Stimulated activated naive CD4-positive, alpha-beta T cell (primary cell): ENCODE results near the gene SLC2A8.
A peak's percentile ranks its signal among the peaks of the same experiment; 100 is the strongest.

ENCODE experiments used
- DNase-seq, 6 experiments: peaks; one replicate each; lab custom pipeline; 2025; lab: John Stamatoyannopoulos, UW

The SLC2A8 gene

DNA sequence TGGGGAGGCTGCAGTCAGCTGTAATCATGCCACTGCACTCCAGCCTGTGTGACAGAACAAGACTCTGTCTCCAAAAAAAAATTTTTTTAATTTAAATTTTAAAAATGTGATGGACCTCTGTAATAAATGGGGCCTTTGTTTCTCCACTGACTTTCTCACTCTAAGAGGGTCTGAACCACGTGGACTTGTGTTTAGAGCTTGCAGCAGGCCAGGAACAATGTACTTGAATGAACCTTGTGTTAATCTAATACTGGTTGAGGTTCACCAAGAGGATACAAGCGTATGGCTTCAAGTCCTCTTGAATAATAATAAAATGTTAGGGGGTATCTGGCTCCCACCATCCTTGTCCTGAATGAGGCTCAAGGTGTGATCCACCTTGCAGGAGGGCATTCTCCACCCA is 14.4 kb upstream of the SLC2A8 start:
- DNase-seq: no peak

DNA sequence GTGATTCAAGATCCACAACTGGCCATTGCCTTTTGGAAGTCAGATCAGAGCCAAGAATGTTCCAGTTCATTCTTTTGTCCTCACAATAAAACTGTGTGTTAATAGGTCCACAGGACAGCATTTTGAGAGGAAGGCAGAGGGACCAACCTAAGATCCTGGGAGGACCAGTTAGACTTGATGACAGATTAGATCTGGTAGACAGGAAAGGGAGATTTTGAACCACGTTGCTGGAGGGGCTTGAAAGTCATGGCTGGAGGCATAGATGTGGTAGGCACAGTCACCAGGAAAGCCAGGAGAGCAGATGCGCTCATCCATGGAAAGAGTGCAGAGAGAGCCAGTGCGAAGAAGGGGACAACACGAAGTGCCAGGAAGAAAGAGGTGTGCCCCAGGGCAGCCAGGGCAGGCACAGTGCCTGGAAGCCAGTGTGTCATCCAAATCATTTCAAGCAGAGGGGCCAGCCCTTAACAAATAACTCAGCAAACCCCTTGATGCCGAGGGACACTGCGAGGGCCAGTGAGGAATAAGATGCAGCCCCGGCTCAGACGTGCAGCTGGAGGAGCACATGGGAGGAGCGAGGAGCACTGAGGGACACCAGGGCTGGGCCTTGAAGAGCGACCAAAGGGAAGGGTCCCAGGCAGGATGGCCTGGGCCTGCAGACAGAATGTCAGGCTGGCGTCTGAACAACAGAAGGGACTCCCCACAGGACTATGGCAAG is 12.8 kb upstream of the SLC2A8 start:
- no peak for DNase-seq

DNA sequence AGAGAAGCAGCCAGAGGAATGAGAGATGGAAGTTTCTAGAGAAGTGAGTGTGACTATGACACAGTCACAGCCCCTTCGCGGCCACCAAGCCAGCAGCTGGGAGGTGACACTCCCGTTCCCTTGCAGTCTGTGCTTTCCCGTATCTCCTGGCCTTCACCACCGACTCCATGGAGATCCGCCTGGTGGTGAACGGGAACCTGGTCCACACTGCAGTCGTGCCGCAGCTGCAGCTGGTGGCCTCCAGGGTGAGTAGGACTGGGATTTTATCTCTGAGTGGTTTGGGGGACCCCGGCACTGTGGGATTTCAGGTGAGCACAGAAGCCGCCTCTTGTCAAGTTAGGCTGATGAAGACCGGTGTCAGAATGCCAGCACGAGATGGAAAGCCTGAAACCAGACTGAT is 12.1 kb upstream of the SLC2A8 start:
- no peak for DNase-seq

DNA sequence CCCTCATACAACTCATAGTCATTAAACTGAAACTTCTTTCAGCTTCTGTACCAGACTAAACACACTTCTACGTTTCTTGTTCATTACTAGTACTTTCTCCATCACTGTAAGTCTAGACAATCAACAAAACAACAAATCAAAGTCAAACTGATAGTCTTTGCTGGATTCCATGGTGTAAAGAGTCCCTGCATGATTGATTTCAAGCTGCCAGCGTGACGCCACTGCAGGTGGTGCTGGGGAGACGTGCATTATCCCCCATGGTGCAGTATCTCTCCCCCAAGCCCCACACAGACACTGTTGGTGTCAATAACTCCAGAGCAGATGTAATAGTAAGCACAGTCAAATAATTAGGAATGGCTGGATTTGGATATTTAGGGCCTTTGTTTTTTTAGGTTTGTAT is 10.7 kb upstream of the SLC2A8 start:
- no peak for DNase-seq

DNA sequence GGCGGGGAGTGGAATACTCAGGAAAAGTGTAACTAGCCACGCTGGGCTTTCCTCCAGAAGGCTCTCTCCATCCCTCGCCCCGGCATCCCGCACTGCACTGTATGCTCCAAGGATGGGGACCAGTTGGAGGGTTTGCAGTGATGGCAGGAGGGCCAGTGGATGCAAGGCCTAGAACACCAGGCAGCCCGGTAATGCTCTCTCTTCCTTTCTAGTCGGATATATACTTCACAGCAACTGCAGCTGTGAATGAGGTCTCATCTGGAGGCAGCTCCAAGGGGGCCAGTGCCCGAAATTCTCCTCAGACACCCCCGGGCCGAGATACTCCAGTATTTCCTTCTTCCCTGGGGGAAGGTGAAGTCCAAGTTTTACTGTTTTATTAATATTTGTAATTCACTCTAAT is 10.0 kb upstream of the SLC2A8 start:
- no peak for DNase-seq

DNA sequence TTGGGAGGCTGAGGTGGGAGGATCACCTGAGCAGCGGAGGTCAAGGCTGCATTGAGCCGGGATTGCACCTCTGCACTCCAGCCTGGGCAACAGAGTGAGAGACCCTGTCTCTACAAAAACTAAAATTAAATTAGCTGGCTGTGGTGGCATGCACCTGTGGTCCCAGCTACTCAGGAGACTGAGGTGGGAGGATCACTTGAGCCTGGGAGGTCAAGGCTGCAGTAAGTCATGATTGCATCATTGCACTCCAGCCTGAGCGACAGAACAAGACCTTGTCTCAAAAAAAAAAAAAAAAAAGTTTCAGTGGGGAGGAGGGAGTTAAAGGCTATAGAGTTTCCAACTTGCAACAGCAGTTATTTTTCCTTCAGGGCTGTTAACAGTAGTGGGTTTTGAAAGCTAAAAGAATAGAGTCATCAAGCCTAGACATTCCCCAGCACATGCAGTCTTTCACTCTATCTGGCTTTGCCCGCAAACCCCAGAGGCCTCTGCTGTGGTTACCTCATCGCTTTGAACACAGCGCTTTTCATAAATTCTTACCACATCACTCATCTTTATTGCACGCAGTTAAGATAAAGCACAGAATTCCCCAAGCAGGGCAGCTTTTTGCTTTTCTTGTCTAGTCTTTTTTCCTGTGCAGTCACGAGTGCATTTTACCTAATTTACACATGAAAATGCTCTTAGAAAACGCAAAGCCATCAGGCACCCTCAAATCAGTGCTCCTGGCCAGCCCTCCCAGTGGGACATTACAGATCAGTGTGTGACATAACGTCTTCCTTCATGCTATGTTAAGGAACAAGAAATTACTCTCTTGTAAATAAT is 8.7 kb upstream of the SLC2A8 start:
- DNase-seq: peak; percentile 86 to 96 (median 91)

DNA sequence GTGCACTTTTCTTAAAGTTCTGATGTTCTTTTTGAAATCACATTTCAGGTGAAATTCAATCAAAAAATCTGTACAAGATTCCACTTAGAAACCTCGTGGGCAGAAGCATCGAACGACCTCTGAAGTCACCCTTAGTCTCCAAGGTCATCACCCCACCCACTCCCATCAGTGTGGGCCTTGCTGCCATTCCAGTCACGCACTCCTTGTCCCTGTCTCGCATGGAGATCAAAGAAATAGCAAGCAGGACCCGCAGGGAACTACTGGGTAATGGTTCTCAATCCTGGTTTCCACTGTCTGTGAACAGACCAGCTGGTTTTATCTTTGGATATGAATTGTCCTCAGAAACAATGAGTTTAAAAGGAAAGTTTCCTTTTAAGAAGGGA is 8.1 kb upstream of the SLC2A8 start:
- DNase-seq: no peak

DNA sequence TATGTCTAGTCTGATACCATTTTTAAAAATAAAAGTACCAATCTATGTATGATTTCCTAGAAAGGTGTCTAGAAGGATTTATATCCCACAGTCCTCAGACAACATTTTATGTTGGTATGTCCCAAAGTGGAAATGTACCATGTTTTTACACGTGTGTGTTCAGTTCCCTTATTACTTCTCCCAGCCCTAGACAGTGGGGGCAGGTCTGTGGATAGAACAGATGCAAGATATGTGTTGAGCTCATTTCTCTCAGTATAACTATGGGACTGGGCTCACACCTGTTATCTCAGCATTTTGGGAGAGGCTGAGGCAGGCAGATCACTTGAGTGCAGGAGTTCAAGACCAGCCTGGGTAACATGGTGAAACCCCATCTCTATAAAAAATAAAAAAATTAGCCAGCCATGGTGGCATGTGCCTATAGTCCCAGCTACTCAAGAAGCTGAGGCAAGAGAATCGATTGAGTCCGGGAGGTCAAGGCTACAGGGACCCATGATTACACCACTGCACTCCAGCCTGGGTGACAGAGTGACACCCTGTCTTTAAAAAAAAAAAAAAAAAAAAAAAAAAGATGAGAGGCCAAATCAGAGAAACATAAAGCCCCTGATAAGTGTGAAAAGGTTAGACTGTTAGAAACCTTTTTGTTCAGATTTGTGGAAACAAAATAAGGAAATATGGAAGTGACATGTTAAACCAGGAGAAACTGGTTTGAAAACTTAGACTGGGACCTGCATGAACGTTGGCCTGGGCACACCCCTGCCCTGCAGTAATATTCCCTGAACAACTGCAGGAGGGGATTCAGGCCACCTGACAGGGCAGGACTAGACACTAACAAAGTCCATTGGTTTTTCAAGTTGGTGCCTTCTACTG is 7.4 kb upstream of the SLC2A8 start:
- no peak for DNase-seq

DNA sequence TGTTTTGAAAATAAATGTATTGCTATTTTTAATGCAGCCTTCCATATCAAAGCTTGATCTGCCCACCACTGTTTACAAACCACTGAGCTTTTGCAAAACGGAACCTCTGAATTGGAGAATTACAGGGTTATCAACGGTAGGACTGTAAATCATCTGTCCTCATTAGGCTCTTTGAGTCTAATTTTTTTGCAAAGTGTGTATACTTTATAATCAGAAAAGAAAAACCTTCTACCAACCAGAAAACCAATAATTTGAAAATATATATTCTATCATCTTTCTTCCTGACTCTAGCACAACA is 6.8 kb upstream of the SLC2A8 start:
- DNase-seq: no peak

DNA sequence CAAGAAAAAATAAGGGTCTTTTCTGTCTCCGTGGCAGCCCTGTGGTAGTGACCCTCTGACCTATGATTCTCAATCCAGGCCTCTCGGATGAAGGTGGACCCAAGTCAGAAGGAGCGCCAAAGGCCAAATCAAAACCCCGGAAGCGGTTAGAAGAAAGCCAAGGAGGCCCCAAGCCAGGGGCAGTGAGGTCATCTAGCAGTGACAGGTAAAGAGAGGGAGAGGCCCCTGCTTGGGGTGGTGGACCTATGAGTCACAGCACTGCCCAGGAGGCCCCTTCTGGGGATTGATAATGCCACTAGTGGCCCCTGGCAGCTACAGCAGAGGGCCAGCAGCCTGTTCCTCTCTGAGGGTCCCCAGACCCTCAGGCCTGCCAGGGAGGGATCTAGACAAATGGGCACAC is 6.4 kb upstream of the SLC2A8 start:
- no peak for DNase-seq

DNA sequence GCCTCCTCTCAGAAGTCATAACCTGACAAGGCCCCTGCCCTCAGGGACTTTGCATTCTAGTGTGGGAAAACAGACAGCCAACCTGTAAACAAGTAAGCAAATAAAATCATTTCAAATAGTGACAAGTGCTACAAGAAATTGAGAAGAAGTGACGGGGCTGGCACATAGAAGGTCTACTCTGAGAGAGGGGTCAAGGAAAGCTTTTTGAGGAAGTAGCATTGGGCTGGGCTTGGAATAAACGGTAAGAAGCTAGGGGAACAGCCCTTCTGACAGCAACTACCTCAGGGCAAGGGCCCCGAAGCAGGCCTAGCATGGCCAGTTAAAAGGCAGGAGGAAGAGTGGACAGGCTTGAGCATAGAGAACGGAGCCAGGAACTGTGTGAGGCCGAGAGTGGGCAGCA is 4.8 kb upstream of the SLC2A8 start:
- DNase-seq: no peak

DNA sequence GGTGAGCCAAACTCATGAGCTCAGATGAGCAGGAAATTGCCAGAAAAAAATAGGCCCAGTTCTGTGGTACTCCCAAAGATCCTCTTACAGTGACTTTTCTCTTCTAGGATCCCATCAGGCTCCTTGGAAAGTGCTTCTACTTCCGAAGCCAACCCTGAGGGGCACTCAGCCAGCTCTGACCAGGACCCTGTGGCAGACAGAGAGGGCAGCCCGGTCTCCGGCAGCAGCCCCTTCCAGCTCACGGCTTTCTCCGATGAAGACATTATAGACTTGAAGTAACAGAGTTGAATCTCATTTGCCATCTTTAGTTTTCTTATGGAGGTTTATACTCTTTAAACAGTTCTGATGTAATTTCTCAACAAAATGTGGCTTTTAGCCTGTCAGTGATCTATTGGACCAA is 4.0 kb upstream of the SLC2A8 start:
- no peak for DNase-seq

DNA sequence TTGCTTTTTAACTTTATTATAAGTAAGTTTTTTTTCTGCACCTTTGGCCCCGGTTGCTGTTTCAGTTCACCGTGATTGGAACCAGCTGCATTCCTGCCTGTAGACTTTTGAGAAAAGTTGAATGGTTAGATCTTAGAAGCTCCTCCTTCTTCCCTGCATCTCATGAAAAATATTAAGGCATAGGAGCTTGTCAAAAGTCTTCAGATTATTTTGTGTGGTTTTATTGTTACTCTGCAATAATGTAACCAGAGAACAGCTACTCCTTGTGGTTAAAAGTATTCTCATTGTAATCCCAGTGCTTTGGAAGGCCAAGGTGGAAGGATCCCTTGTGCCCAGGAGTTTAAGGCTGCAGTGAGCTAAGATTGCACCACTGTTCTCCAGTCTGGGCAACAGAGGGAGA is 3.3 kb upstream of the SLC2A8 start:
- no peak for DNase-seq

DNA sequence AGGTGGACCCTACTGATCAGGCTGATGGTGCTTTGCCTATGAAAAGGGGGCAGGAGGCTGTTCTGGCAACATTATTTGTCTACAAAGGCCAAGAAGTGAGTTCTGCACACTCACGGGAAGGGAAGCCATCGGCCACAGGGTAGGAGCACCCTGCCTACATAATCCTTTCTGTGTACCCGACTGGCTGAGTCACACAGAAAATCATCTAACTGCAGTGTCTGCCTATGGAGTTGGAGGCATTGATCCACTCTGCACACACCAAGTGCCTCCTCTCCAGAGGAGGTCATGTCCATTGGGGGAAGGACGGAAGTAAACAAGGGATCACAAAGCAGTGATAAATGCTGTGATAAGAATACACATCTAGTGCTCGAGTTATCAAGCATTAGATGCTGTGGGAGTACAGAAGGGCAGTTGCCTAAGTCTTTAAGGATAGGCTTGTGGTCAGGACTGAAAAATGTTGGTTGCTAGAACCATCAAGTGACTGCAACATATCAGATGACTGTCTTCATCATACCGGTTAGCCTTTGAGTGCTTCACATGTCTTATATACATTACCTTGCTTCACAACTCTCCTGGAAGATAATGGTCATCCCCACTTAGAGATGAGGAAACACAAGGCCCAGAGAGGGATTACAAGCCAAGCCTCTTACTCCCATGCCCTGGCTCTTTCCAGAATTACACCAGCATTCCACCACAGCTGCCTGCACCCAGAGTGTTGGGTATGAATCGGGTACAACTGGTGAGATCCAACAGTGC is 1.3 kb upstream of the SLC2A8 start:
- DNase-seq: no peak

DNA sequence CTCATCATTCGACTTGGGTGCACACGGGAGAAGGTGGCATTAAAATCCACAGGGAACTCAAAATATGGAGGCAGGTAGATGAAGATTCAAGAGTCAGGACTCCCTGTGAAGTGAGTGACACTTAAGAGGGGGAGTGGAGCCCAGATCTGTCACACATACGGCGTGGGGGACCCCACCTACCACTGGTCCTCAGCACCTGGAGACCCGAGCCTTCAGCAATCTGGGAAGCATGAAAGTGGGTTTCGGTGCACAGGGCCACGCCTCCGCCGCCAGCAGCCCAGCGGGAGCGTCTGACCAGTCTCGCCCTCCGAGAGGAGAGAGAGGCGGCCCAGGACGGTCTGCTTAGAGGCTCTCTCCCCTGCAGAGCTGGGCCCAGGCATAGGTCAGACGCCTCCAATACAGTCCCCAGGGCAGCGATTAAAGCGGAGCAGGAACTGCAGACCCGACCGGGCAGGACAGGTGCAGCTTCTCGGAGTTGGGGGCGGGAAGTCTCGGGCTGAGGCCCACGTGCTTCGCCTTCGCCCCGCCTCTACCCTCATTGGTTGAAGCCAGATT is 639 bp upstream of the SLC2A8 start:
- DNase-seq: no peak

DNA sequence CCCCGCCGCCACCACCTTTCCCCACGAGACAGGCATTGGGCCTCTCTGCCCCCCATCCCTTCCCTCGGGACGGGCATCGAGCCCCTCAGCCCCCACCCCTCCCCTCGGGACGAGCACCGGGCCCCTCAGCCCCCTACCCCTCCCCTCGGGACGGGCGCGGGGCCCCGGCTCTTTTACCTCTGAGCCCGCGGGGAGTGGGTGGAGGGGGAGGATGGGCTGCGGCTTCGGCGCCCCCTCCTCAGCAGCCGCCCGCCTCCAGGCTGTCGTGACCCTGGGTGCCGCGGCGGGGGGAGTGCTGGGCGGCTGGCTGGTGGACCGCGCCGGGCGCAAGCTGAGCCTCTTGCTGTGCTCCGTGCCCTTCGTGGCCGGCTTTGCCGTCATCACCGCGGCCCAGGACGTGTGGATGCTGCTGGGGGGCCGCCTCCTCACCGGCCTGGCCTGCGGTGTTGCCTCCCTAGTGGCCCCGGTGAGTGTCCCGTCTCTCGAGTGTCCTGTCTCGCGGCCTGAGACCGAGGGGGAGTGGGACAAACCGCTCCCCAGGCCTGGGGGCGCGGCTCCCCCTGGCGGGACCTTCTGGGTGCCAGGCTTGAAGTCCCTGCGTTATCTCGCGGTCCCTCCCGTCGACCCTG is 791 bp downstream of the SLC2A8 start:
- DNase-seq: peak in 1 of 6 experiments; percentile 17

DNA sequence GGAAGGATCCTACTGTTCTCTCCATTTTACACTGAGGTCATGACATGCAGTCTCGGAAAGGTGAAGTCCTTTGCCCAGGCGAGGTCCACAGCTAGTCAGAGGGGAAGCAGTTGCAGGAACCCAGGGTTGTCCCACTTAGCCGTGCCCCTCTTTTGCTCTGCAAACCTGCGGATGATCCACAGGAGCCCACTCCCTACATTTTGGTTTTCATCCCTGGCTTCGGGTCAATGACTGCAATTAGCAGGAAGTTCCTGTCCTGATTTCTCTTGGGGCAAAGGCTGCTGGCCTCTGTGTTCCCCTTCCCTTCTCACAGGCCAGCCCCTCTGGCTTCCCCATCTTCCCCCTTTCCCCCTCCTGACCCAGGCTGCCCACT is 1.3 kb downstream of the SLC2A8 start:
- no peak for DNase-seq

DNA sequence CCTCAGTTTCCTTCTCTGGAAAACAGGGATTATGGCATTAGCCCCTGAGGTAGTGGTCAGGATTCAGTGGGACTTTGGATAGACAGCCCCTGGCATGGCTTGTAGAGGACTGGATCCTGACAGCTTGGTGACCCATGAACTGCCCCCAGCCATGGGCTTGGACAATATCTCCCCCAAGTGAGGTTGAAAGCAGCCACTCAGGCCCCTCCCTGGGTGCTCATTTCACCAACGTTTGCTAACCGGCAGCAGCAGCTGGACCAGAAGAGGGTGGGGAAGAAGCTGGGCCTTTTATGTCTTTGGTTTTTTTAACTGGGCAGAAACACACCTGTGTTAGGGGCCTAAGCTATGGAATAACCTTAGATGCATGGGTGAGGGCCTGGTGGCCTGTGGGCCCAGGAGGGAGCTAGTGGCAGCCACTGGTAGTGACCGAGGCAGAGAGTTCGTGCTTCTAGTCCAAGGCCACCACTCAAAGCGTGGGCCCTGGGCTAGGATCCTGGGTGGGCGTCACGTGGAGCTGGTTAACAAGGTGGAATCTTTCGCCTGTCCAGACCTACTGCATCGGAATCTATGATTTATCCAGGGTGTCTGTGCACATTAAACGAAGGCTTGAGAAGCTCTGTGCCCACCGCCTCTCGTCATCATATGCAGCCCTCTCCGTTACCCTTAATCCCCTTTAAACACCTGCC is 1.9 kb downstream of the SLC2A8 start:
- DNase-seq: no peak

DNA sequence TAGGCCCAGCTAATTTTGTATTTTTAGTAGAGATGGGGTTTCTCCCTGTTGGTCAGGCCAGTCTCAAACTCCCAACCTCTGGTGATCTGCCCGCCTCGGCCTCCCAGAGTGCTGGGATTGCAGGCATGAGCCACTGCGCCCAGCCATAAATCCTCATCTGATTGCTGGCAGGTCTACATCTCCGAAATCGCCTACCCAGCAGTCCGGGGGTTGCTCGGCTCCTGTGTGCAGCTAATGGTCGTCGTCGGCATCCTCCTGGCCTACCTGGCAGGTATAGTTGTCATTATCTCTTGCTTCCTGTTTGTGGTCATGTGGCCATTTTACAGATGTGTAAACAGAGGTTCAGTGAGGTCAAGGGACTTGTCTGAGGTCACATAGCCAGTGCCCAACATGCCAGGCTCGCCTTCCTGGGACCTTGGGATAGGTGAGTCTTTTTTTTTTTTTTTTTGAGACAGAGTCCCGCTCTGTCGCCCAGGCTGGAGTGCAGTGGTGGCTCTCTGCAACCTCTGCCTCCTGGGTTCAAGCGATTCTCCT is 2.8 kb downstream of the SLC2A8 start:
- DNase-seq: no peak

DNA sequence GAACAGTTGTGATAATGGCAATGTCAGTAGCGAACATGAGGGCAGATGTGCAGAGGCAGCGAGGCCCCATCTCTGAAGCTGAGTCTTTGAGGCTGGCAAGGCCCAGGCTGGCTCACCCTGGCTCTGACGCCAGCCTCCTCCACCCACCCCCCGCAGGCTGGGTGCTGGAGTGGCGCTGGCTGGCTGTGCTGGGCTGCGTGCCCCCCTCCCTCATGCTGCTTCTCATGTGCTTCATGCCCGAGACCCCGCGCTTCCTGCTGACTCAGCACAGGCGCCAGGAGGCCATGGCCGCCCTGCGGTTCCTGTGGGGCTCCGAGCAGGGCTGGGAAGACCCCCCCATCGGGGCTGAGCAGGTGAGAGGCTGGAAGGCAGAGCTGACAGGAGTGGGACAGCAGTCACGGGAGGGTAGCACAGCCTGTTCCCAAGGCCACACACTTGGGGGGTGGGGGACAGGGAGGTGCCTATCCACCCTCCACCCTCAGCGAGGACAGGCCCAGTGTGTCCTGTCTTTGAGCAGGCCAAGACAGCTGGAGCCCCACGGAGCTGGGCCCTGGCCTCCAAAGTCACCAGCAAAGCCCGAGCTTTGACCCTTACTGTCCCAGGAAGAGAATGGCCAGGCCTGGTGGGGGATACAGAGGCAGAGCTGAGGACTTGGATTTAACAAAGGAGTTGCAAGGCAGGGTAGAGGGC is 5.6 kb downstream of the SLC2A8 start:
- no peak for DNase-seq
